CD4-positive, alpha-beta T cell treated with Interleukin-6 for 4 hours (primary cell): Measurements from ENCODE around the gene JPH3.
A peak's percentile ranks its signal among the peaks of the same experiment; 100 is the strongest.
"Not testable (repeated sequence)": the region's sequence is repeated elsewhere in the genome, so short reads cannot be mapped to it uniquely, and the experiment has no call there.

Source experiments
- DNase-seq: peaks from one replicate; pipeline ENCODE4 v3.0.0-alpha.2; 2020; ENCODE audit warnings: mixed read lengths

The JPH3 gene

GRCh38 chr16:87722590-87723225 is 120.4 kb downstream of the JPH3 start:
- no peak for DNase-seq

- DNase-seq = peak; percentile 29
These were observed 120.9 kb downstream of the JPH3 start for GRCh38 chr16:87723226-87723623.

GRCh38 chr16:87724490-87725291 is 122.4 kb downstream of the JPH3 start:
- DNase-seq = no peak

GRCh38 chr16:87725596-87726235 is 123.4 kb downstream of the JPH3 start:
- no peak for DNase-seq

- not testable (repeated sequence) for DNase-seq
These were observed 124.3 kb downstream of the JPH3 start for GRCh38 chr16:87726577-87726976.

GRCh38 chr16:87727346-87727745 is 125.0 kb downstream of the JPH3 start:
- no peak for DNase-seq

- DNase-seq = no peak
These were observed 125.7 kb downstream of the JPH3 start for GRCh38 chr16:87728026-87728425.

GRCh38 chr16:87729266-87729954 is 127.1 kb downstream of the JPH3 start:
- DNase-seq = no peak

- DNase-seq = no peak
These were observed 129.3 kb downstream of the JPH3 start for GRCh38 chr16:87731607-87732006.

- DNase-seq = no peak
These were observed 130.9 kb downstream of the JPH3 start for GRCh38 chr16:87733190-87733589.

GRCh38 chr16:87734644-87735043 is 132.3 kb downstream of the JPH3 start:
- no peak for DNase-seq

GRCh38 chr16:87735270-87736007 is 133.1 kb downstream of the JPH3 start:
- DNase-seq = no peak

- no peak for DNase-seq
These were observed 133.7 kb downstream of the JPH3 start for GRCh38 chr16:87736008-87736382.

- DNase-seq = no peak
These were observed 137.5 kb downstream of the JPH3 start for GRCh38 chr16:87739801-87740200.

GRCh38 chr16:87740441-87740840 is 138.1 kb downstream of the JPH3 start:
- no peak for DNase-seq

GRCh38 chr16:87740909-87741424 is 138.7 kb downstream of the JPH3 start:
- no peak for DNase-seq

GRCh38 chr16:87741700-87742415 is 139.6 kb downstream of the JPH3 start:
- DNase-seq = no peak

GRCh38 chr16:87742781-87743490 is 140.6 kb downstream of the JPH3 start:
- DNase-seq = no peak

GRCh38 chr16:87744750-87745514 is 142.6 kb downstream of the JPH3 start:
- no peak for DNase-seq

- DNase-seq = no peak
These were observed 143.9 kb downstream of the JPH3 start for GRCh38 chr16:87746178-87746577.
